ENCODE data around the gene IGFBP1.

DNA sequence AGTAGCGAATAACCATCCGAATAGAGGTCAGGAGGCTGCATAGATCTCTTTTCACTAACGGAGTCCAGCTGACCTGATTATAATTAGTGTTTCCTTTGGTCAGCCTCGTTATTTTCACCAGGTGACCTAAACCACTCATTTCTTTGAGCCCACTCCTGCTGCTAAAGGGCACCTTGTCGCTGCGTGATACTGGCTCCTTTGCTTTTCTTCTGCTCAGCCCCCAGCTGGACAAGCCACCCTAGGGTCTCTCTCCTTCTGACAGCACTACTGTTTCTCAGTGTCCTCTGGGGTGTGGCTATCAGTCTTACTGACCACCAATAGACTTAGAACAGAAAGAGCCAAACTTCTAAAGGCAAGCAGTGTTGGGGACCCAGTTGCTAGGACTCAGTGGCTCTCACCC is 35.5 kb downstream of the IGFBP1 start:
- TF ChIP-seq, protein P1, sequence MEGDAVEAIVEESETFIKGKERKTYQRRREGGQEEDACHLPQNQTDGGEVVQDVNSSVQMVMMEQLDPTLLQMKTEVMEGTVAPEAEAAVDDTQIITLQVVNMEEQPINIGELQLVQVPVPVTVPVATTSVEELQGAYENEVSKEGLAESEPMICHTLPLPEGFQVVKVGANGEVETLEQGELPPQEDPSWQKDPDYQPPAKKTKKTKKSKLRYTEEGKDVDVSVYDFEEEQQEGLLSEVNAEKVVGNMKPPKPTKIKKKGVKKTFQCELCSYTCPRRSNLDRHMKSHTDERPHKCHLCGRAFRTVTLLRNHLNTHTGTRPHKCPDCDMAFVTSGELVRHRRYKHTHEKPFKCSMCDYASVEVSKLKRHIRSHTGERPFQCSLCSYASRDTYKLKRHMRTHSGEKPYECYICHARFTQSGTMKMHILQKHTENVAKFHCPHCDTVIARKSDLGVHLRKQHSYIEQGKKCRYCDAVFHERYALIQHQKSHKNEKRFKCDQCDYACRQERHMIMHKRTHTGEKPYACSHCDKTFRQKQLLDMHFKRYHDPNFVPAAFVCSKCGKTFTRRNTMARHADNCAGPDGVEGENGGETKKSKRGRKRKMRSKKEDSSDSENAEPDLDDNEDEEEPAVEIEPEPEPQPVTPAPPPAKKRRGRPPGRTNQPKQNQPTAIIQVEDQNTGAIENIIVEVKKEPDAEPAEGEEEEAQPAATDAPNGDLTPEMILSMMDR (IDR thresholded peaks at IDR 0.05) = no peak
- no peak for TF ChIP-seq POLR2A (IDR thresholded peaks at IDR 0.05)
